BE2C (cell line): ENCODE results near the gene DDX31.
A peak's percentile ranks its signal among the peaks of the same experiment; 100 is the strongest.

Experiments used
- DNase-seq: peaks from one replicate; pipeline ENCODE4 v3.0.0-alpha.2; 2020
- H3K27me3 ChIP-seq: fragments of 250-450 bp; sonication (Bioruptor Pico); 2 replicates; pipeline ENCODE4 v1.5.1; 2020; ENCODE audit warnings: mild to moderate bottlenecking
- H3K36me3 ChIP-seq: fragments of 250-450 bp; sonication (Bioruptor Pico); 2 replicates; pipeline ENCODE4 v1.5.1; 2020; ENCODE audit warnings: mild to moderate bottlenecking
- H3K4me1 ChIP-seq: fragments of 250-450 bp; sonication (Bioruptor Pico); 2 replicates; pipeline ENCODE4 v1.5.1; 2020
- H3K4me3 ChIP-seq: 2 replicates; pipeline ENCODE4 v1.5.1; 2011; ENCODE audit warnings: low read depth, low read length
- H3K9me3 ChIP-seq: fragments of 250-450 bp; sonication (Bioruptor Pico); 2 replicates; pipeline ENCODE4 v1.5.1; 2020
- CTCF ChIP-seq: IDR thresholded peaks from 2 replicates; pipeline ENCODE4 v1.5.1; 2012; ENCODE audit warnings: mild to moderate bottlenecking, low read depth, low read length

The DDX31 gene

GRCh38 chr9:132646726-132647125 lies 23.1 kb downstream of the DDX31 start:
- Histone ChIP-seq H3K36me3 (peaks cover 93% of the 10 kb centered on the region), H3K4me3 (no peak overlapping the region)
- TF ChIP-seq CTCF: no peak

DNA sequence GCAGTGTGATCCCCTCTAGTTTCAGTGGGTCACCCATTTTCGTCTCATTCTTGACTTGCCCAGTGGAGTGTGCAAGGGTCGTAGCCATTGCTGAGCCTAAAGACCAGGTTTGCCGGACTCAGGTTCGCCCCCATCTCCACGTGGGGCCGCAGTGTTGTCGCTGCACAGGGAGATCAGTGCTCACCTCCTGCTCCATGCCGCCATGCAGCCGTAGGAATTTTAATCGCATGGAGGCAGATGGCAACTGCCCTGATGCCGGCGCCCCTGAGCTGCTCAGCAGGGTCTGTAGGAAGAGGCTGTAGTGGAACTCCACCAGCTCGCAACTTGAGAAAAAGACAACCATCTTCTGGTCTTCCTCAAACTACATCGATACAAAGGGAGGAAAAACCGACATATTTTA lies 24.1 kb downstream of the DDX31 start:
- Histone ChIP-seq H3K4me1 (no peaks in the 10 kb centered on the region), H3K27me3 (no peaks in the 10 kb centered on the region), H3K9me3 (no peaks in the 10 kb centered on the region), H3K36me3 (peaks cover 93% of the 10 kb centered on the region), H3K4me3 (no peak overlapping the region)
- no peak for DNase-seq
- no peak for TF ChIP-seq CTCF

More at GRCh38 chr9:132646726-132647125, 23.1 kb downstream of the DDX31 start:
- Histone ChIP-seq H3K27me3 (no peaks in the 10 kb centered on the region), H3K9me3 (no peaks in the 10 kb centered on the region), H3K4me1 (no peaks in the 10 kb centered on the region)
- DNase-seq: no peak

DNA sequence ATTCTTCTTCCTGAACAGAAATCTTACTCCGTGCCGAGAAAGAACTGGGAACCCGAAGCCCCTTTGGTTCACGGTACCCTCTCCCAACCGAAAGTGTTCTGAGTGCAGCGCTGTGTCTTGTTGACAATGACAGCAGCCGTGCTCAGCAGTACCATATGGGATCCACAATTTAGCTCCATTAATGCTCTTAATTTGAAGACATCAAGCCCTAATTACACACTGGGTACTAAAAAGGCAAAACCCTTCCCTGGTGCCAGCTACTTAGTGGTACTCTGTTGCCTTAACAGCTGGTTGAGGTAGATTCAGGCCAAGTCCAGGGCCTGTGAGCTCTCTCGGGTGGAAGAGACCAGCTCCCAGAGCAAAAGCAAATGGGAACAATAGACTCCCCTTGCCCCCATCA lies 24.5 kb downstream of the DDX31 start:
- peaks cover 93% of the 10 kb centered on the region for H3K36me3 ChIP-seq
- no peaks in the 10 kb centered on the region for H3K9me3 ChIP-seq
- H3K27me3 ChIP-seq: no peaks in the 10 kb centered on the region
- no peak overlapping the region for H3K4me3 ChIP-seq
- no peak for TF ChIP-seq CTCF
- no peak for DNase-seq
- H3K4me1 ChIP-seq: no peaks in the 10 kb centered on the region

DNA sequence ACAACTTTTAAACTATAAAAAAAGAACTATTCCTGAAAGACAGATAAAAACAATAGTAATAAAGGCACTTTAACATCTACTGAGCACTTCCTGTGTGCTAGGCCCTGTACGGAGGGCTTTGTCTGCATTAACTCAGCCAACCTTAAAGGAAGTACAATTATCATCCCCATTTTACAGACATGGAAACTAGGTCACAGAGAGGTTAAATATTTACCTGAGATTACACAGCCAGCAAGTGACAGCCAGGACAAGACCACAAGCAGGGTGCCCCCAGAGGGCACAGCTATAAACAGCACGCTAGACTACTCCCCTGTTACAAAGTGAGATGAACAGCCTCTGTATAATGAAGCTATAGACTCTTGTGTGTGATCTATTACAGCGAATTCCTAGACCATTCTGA lies 25.5 kb downstream of the DDX31 start:
- peaks cover 93% of the 10 kb centered on the region for H3K36me3 ChIP-seq
- no peaks in the 10 kb centered on the region for H3K27me3 ChIP-seq
- no peak overlapping the region for H3K4me3 ChIP-seq
- no peak for DNase-seq
- H3K9me3 ChIP-seq: no peaks in the 10 kb centered on the region
- TF ChIP-seq CTCF: peak; percentile 43
- no peaks in the 10 kb centered on the region for H3K4me1 ChIP-seq

GRCh38 chr9:132641216-132641615 lies 28.6 kb downstream of the DDX31 start:
- H3K36me3 ChIP-seq: peaks cover 90% of the 10 kb centered on the region
- no peaks in the 10 kb centered on the region for H3K9me3 ChIP-seq
- DNase-seq: no peak
- no peak for TF ChIP-seq CTCF
- no peak overlapping the region for H3K4me3 ChIP-seq
- no peaks in the 10 kb centered on the region for H3K27me3 ChIP-seq
- no peaks in the 10 kb centered on the region for H3K4me1 ChIP-seq

DNA sequence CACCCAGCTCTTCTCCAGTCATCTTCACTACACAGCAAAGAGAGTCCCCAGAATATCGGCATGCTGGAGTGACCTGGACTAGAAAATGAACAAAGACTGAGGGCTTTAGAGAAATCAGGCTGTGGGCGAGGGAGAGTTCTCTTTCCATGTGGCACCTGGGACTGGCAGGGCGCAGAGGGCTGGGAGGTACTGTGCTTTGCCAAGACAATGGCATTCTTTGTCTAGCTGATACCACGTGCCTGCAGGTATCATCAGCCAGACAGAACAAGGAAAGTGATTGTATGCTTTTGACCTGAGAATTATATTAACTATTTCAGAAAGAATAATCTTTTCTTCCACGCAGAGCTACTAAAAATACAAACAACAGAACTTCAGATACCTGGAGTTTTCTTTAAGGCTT lies 30.5 kb downstream of the DDX31 start:
- Histone ChIP-seq H3K4me1 (no peaks in the 10 kb centered on the region), H3K36me3 (peaks cover 71% of the 10 kb centered on the region), H3K9me3 (no peaks in the 10 kb centered on the region), H3K27me3 (no peaks in the 10 kb centered on the region), H3K4me3 (no peak overlapping the region)
- DNase-seq: no peak
- TF ChIP-seq CTCF: no peak
